Nephron progenitor cell (in vitro differentiated cells): ENCODE measurements around the gene PRAMEF13.
"Not testable (repeated sequence)": the region's sequence is repeated elsewhere in the genome, so short reads cannot be mapped to it uniquely, and the experiment has no call there.

ENCODE experiments used
- DNase-seq: peaks from one replicate; pipeline ENCODE4 v3.0.0; 2021
- H3K27ac Mint-ChIP-seq: 2 replicates; pipeline ENCODE4 v1.8.0; 2021; ENCODE audit warnings: mild to moderate bottlenecking, moderate library complexity, mixed read lengths
- H3K27me3 Mint-ChIP-seq: 2 replicates; pipeline ENCODE4 v1.8.0; 2021; ENCODE audit warnings: mild to moderate bottlenecking, low read depth, mixed read lengths; ENCODE audit not compliant: poor library complexity
- H3K36me3 Mint-ChIP-seq: 2 replicates; pipeline ENCODE4 v1.8.0; 2021; ENCODE audit warnings: low read depth, mixed read lengths
- H3K4me1 Mint-ChIP-seq: 2 replicates; pipeline ENCODE4 v1.8.0; 2021; ENCODE audit warnings: mixed read lengths
- H3K4me3 Mint-ChIP-seq: 2 replicates; pipeline ENCODE4 v1.8.0; 2021; ENCODE audit warnings: mild to moderate bottlenecking, moderate library complexity, mixed read lengths
- H3K9me3 Mint-ChIP-seq: 2 replicates; pipeline ENCODE4 v1.8.0; 2021; ENCODE audit warnings: mild to moderate bottlenecking, moderate library complexity, mixed read lengths
- TF ChIP-seq, protein P1 (sequence below): fragments of 200-600 bp; sonication (generic); IDR thresholded peaks from 2 replicates; pipeline ENCODE4 v1.5.0; 2021; ENCODE audit warnings: antibody characterized with exemption

The PRAMEF13 gene

DNA sequence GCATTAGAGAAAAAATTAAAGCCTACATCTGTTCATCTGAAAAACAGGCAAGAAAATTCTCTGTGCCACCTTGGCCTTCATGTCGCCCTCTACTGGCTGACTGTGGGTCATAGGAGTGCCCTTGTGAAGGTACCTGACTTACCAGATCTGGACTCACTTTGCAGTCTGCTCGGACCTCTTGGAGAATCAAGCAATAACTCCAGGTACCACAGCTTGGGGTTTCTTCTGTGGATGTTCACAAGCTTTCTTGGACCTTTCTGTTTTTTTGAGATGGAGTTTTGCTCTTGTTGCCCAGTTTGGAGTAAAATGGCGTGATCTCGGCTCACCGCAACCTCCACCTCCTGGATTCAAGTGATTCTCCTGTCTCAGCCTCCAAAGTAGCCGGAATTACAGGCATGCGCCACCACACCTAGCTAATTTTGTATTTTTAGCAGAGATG, 27.2 kb upstream of the PRAMEF13 start:
- TF ChIP-seq, protein P1, sequence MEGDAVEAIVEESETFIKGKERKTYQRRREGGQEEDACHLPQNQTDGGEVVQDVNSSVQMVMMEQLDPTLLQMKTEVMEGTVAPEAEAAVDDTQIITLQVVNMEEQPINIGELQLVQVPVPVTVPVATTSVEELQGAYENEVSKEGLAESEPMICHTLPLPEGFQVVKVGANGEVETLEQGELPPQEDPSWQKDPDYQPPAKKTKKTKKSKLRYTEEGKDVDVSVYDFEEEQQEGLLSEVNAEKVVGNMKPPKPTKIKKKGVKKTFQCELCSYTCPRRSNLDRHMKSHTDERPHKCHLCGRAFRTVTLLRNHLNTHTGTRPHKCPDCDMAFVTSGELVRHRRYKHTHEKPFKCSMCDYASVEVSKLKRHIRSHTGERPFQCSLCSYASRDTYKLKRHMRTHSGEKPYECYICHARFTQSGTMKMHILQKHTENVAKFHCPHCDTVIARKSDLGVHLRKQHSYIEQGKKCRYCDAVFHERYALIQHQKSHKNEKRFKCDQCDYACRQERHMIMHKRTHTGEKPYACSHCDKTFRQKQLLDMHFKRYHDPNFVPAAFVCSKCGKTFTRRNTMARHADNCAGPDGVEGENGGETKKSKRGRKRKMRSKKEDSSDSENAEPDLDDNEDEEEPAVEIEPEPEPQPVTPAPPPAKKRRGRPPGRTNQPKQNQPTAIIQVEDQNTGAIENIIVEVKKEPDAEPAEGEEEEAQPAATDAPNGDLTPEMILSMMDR: no peak
- DNase-seq: no peak
- Mint-ChIP-seq H3K36me3 (peaks cover 4% of the 10 kb centered on the region), H3K4me1 (no peaks in the 10 kb centered on the region), H3K27ac (no peak overlapping the region), H3K4me3 (no peak overlapping the region), H3K9me3 (peaks cover 80% of the 10 kb centered on the region), H3K27me3 (peaks cover 6% of the 10 kb centered on the region)

DNA sequence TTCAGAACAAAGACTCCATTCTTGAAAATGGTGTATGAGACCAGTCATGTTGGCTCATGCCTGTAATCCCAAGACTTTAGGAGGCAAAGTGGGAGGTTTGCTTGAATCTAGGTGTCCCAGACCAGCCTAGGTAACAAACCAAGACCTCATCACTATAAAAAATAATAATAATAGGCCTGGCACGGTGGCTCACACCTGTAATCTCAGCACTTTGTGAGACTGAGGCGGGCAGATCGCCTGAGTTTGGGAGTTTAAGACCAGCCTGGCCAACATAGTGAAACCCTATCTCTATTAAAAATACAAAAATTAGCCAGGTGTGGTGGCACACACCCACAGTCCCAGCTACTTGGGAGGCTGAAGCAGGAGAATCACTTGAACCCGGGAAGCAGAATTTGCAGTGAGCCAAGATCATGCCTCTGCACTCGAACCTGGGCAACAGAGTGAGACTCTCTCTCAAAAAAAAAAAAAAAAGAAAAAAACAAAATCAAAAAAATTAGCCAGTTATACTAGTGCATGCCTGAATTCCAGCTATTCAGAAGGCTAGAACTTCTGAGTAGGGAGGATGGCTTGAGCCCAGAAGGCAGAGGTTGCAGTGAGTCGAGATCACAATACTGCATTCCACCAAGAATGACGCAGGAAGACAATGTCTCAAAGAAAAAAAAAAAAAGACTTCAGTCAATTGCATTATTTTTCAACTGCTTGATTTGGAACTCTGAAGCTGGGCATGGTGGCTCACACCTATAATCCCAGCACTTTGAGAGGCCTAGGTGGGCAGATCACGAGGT, 26.3 kb upstream of the PRAMEF13 start:
- H3K27me3 Mint-ChIP-seq, H3K36me3 Mint-ChIP-seq, DNase-seq, H3K4me3 Mint-ChIP-seq, H3K4me1 Mint-ChIP-seq, H3K27ac Mint-ChIP-seq: not testable (repeated sequence)
- H3K9me3 Mint-ChIP-seq: peaks cover 71% of the 10 kb centered on the region

DNA sequence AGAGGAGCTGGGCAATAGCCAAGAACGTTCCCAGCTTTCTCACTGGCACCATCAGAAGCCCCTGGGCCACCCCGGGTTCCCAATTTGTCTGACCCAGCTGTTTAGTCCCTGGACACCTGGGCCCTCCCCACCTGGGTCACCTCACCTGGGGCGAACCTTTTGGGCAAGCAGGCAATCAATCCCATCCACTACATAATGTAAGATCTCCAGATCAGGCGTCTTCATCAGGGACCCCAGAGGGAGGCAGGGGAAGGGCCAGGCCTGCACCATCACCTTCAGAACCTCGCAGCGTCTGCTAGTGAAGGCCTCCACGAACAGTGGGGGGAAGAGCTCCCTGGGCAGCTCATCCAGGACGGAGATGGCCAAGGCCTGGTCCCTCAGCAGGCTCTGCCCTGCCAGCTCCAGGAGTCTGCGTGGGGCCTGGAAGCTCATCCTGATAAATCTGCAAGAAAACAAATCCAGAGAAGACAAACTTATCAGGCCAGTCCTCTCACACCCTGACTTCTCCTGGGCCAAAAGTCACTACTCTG, 24.5 kb upstream of the PRAMEF13 start, which contains the start of gene PRAMEF18:
Gene PRAMEF18 (minus strand): TSS at position 480 of the 530 bp plus-strand sequence. CDS start 48 bp downstream, at position 432.
- H3K36me3 Mint-ChIP-seq, H3K27ac Mint-ChIP-seq, H3K4me1 Mint-ChIP-seq, DNase-seq, H3K27me3 Mint-ChIP-seq, H3K4me3 Mint-ChIP-seq: not testable (repeated sequence)
- H3K9me3 Mint-ChIP-seq: peaks cover 57% of the 10 kb centered on the region

DNA sequence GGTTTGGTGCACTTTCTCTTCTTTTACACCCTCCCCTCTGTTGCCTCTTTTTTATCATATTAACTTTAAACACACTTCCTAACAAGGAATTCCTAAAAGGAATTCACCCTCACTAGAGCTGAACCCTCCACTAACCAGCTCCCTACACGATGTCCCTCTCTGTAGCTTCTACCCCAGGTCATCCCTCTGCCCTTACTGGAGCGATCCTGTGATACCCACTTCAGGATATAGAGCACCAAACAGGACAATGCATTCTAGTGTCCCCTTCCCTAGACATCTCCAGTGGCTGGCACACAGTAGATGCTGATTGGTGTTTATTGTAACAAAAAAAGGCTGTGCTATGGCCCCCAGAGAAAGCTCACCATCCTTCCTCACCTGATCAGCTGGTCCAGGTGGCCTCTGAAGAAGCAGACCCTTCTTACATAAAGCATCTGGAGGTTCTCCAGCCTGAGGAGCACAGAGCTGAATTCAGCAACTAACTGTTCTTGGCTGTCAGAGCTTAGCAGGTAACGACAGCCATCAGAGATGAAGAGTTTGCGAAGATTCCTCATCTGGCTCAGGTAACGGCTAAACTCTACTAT, 23.4 kb upstream of the PRAMEF13 start:
- H3K36me3 Mint-ChIP-seq: peaks cover 4% of the 10 kb centered on the region
- H3K9me3 Mint-ChIP-seq: peaks cover 46% of the 10 kb centered on the region
- DNase-seq: no peak
- no peaks in the 10 kb centered on the region for H3K4me1 Mint-ChIP-seq
- H3K27me3 Mint-ChIP-seq: peaks cover 6% of the 10 kb centered on the region
- H3K4me3 Mint-ChIP-seq: no peak overlapping the region
- no peak overlapping the region for H3K27ac Mint-ChIP-seq
- TF ChIP-seq, protein P1: no peak

GRCh38 chr1:13222788-13223187, 21.6 kb upstream of the PRAMEF13 start:
- not testable (repeated sequence) for H3K36me3 Mint-ChIP-seq, H3K4me1 Mint-ChIP-seq, H3K27me3 Mint-ChIP-seq, H3K4me3 Mint-ChIP-seq, DNase-seq, H3K27ac Mint-ChIP-seq
- H3K9me3 Mint-ChIP-seq: peaks cover 29% of the 10 kb centered on the region

DNA sequence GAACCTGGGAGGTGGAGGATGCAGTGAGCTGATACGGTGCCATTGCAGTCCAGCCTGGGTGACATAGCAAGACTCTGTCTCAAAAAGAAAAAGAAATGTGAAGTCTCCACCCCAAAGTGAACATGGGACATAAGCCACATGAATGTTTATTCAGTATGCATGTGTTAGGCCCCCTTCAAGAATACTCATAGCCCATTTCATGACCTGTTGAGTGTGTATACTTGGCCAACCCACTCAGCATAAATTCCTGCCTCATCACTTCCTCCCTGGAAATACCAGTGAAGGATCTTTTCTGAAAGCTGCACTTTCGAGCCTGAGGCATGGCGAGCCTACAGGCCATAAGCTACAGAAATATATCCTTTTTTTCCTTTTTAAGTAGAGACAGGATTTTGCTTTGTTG, 18.0 kb upstream of the PRAMEF13 start:
- not testable (repeated sequence) for H3K36me3 Mint-ChIP-seq, DNase-seq, H3K27me3 Mint-ChIP-seq, H3K9me3 Mint-ChIP-seq, H3K27ac Mint-ChIP-seq, H3K4me1 Mint-ChIP-seq, H3K4me3 Mint-ChIP-seq

GRCh38 chr1:13216619-13217018, 15.4 kb upstream of the PRAMEF13 start:
- not testable (repeated sequence) for DNase-seq, H3K27ac Mint-ChIP-seq, H3K4me3 Mint-ChIP-seq, H3K4me1 Mint-ChIP-seq, H3K27me3 Mint-ChIP-seq, H3K9me3 Mint-ChIP-seq, H3K36me3 Mint-ChIP-seq

GRCh38 chr1:13208712-13209111, 7.5 kb upstream of the PRAMEF13 start:
- H3K27ac Mint-ChIP-seq, H3K4me3 Mint-ChIP-seq, H3K36me3 Mint-ChIP-seq, H3K27me3 Mint-ChIP-seq, H3K9me3 Mint-ChIP-seq, DNase-seq, H3K4me1 Mint-ChIP-seq: not testable (repeated sequence)

DNA sequence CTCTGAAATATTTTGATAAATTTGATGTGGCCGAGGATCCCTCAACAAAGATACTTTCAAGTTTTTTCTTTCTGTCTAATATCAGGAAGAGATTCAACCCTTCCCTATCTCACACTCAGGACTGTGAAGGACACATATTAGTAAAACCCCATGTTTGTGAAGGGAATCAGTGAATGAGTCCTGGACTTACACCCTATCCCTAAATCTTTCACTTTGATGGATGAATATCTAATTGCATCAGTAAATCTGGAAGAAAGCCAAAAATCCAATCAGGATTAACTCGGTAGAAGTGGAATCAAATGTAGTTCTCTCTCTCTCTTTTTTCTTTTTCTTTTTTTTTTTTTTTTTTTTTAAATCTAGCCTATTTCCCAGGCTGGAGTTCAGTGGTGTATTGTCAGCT, 29.7 kb downstream of the PRAMEF13 start, which contains the start of gene PRAMEF9:
Gene PRAMEF9 (plus strand): TSS at position 301 of the 400 bp plus-strand sequence. CDS start 3,433 bp downstream, outside the sequence.
- not testable (repeated sequence) for H3K27ac Mint-ChIP-seq, H3K36me3 Mint-ChIP-seq, H3K27me3 Mint-ChIP-seq

GRCh38 chr1:13165531-13165930, 35.7 kb downstream of the PRAMEF13 start, which contains the start of gene HNRNPCL4:
TSS of gene HNRNPCL4 (minus strand) at chr1:13165631. CDS start at chr1:13165467, 164 bp downstream.
- not testable (repeated sequence) for H3K27ac Mint-ChIP-seq, H3K4me3 Mint-ChIP-seq, H3K27me3 Mint-ChIP-seq, H3K36me3 Mint-ChIP-seq, DNase-seq, H3K4me1 Mint-ChIP-seq, H3K9me3 Mint-ChIP-seq

More for the DNA sequence above, 29.7 kb downstream of the PRAMEF13 start, which contains the start of gene PRAMEF9:
- not testable (repeated sequence) for DNase-seq, H3K9me3 Mint-ChIP-seq, H3K4me1 Mint-ChIP-seq, H3K4me3 Mint-ChIP-seq

DNA sequence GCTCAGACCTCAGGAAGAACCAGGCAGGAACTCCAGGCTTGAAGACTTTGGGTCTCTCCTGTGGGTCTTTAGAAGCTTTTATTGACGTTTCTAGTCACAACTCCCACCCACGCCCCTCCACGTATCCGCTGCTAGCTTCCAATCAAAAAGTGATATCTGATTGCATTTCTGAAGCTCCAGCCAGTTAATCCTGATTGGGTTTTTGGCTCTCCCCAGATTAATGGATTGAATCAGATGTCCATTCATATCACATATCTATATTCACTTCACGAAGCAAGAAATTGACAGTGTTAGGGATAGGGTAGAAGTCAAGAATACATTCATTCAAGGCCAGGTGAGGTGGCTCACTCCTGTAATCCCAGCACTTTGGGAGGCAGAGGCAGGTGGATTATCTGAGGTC, 45.3 kb downstream of the PRAMEF13 start, which contains the start of gene PRAMEF26:
Gene PRAMEF26 (minus strand): TSS at position 101 of the 400 bp plus-strand sequence. CDS start 2,914 bp downstream, outside the sequence.
- H3K4me1 Mint-ChIP-seq, H3K27ac Mint-ChIP-seq, DNase-seq, H3K9me3 Mint-ChIP-seq, H3K4me3 Mint-ChIP-seq, H3K36me3 Mint-ChIP-seq, H3K27me3 Mint-ChIP-seq: not testable (repeated sequence)
